B cell (primary cell): Measurements from ENCODE around the gene G6PD. TPM values are rescaled to one million over a fixed set of nuclear protein-coding genes. Genes with fewer than 3 reads are reported as not detected.

Experiments used
- ATAC-seq: fragments of 200-7000 bp; cut with Tn5 transposase; one replicate; pipeline ENCODE4 v1.10.0; 2021; ENCODE audit warnings: low read depth, mild to moderate bottlenecking, moderate number of reproducible peaks, moderate library complexity
- CTCF ChIA-PET: fragments of 350-600 bp; sonication (Branson Sonifier 250); formaldehyde crosslinking; loops from one replicate; lab custom pipeline; 2021; ENCODE audit warnings: antibody characterized with exemption, inconsistent platforms; lab: Charles Lee
- POLR2A ChIA-PET: fragments of 350-600 bp; sonication (Branson Sonifier 250); formaldehyde crosslinking; loops from one replicate; lab custom pipeline; 2021; ENCODE audit warnings: antibody characterized with exemption; lab: Charles Lee
- DNase-seq: peaks from one replicate; pipeline ENCODE4 v3.0.0; 2013
- H2AFZ ChIP-seq: 2 replicates; pipeline ENCODE4 v1.6.1; 2012; ENCODE audit warnings: mild to moderate bottlenecking, low read depth, low read length; ENCODE audit not compliant: insufficient read depth, poor library complexity, severe bottlenecking
- H3K27ac ChIP-seq, 2 donors: 1 replicate in 1 of 2; 2 replicates in 1 of 2; pipeline ENCODE4 v1.5.1; 2012 to 2013; ENCODE audit warnings: low read length in 2 of 2, mild to moderate bottlenecking in 2 of 2, moderate library complexity in 1 of 2
- H3K27me3 ChIP-seq, 4 experiments: fragments of 200-600 bp in 1 of 4; sonication (generic) in 1 of 4; replicated peaks in 1 of 4; 1 replicate in 2 of 4; 2 replicates in 2 of 4; pipeline versions ENCODE4 v1.6.1 to v1.7.0; 2013 to 2016; ENCODE audit warnings: low read length in 3 of 4, mild to moderate bottlenecking in 2 of 4, mixed read lengths in 1 of 4, moderate library complexity in 1 of 4; ENCODE audit not compliant: insufficient read depth in 4 of 4, control insufficient read depth in 3 of 4; ENCODE audit errors: control extremely low read depth in 1 of 4
- H3K36me3 ChIP-seq, 2 experiments: replicated peaks in 1 of 2; 1 replicate in 1 of 2; 2 replicates in 1 of 2; pipeline versions ENCODE4 v1.6.1 to v1.7.1; 2013; ENCODE audit warnings: low read length in 1 of 2; ENCODE audit not compliant: insufficient read depth in 2 of 2, control insufficient read depth in 1 of 2; ENCODE audit errors: control extremely low read depth in 1 of 2, extremely low read depth in 1 of 2
- H3K4me1 ChIP-seq, 2 donors: fragments of 200-600 bp in 1 of 2; sonication (generic) in 1 of 2; 1 replicate in 1 of 2; 2 replicates in 1 of 2; pipeline versions ENCODE4 v1.5.1 to v1.6.1; 2013 to 2017; ENCODE audit warnings: low read length in 2 of 2; ENCODE audit not compliant: control insufficient read depth in 2 of 2, insufficient read depth in 2 of 2
- H3K4me2 ChIP-seq: replicated peaks from 2 replicates; pipeline ENCODE3; 2012; ENCODE audit warnings: mild to moderate bottlenecking, low read depth, low read length; ENCODE audit not compliant: poor library complexity, severe bottlenecking
- H3K4me3 ChIP-seq, 5 experiments: fragments of 200-600 bp in 1 of 5; sonication (generic) in 1 of 5; 1 replicate in 3 of 5; 2 replicates in 2 of 5; pipeline versions ENCODE4 v1.5.1 to v1.7.0; 2011 to 2016; ENCODE audit warnings: low read length in 4 of 5, mild to moderate bottlenecking in 4 of 5, low read depth in 2 of 5, control low read depth in 1 of 5, moderate library complexity in 1 of 5; ENCODE audit not compliant: insufficient read depth in 1 of 5; ENCODE audit errors: control extremely low read depth in 1 of 5, extremely low read depth in 1 of 5
- H3K79me2 ChIP-seq: fragments of 200-600 bp; sonication (generic); one replicate; pipeline ENCODE4 v1.6.0; 2016; ENCODE audit warnings: low read length; ENCODE audit not compliant: control insufficient read depth, insufficient read depth
- H3K9ac ChIP-seq: fragments of 200-600 bp; sonication (generic); 2 replicates; pipeline ENCODE4 v1.6.1; 2017; ENCODE audit warnings: mild to moderate bottlenecking, low read length, moderate library complexity
- H3K9me3 ChIP-seq, 3 donors: one replicate each; pipeline versions ENCODE4 v1.6.1 to v1.7.1; 2013; ENCODE audit warnings: low read length in 2 of 3; ENCODE audit not compliant: control insufficient read depth in 2 of 3, insufficient read depth in 1 of 3; ENCODE audit errors: control extremely low read depth in 1 of 3
- H4K20me1 ChIP-seq: 2 replicates; pipeline ENCODE4 v1.6.0; 2012; ENCODE audit warnings: mild to moderate bottlenecking, low read length; ENCODE audit not compliant: insufficient read depth, control insufficient read depth, poor library complexity, severe bottlenecking
- H3K27ac Mint-ChIP-seq: one replicate; pipeline ENCODE4 v1.8.0; 2021; ENCODE audit warnings: mixed read lengths
- H3K27me3 Mint-ChIP-seq: one replicate; pipeline ENCODE4 v1.8.0; 2021; ENCODE audit warnings: mixed read lengths
- H3K4me1 Mint-ChIP-seq: one replicate; pipeline ENCODE4 v1.8.0; 2021; ENCODE audit warnings: mixed read lengths
- H3K4me3 Mint-ChIP-seq: one replicate; pipeline ENCODE4 v1.8.0; 2021; ENCODE audit warnings: mixed read lengths
- H3K9me3 Mint-ChIP-seq: one replicate; pipeline ENCODE4 v1.8.0; 2022; ENCODE audit warnings: mixed read lengths; ENCODE audit not compliant: insufficient read depth
- EZH2 ChIP-seq: IDR thresholded peaks from 2 replicates; pipeline ENCODE4 v1.6.1; 2012; ENCODE audit warnings: borderline replicate concordance, low read depth, mild to moderate bottlenecking, moderate library complexity, low read length; ENCODE audit not compliant: insufficient read depth, poor library complexity, severe bottlenecking
- WGBS: methylation state at CpG from one replicate; pipeline ENCODE4 v1.1.5; 2013; ENCODE audit warnings: missing lambda C conversion rate; ENCODE audit not compliant: insufficient coverage; 5-methylcytosine and 5-hydroxymethylcytosine counted together
- intact Hi-C: fragments of 100-400 bp; cut with micrococcal nuclease; formaldehyde crosslinking; loops from one replicate; pipeline ENCODE4 v1.10.0; 2022
- polyA plus RNA-seq: library from polyadenylated mRNA; depleted of rRNA; stranded (reverse); fragments of >200 nt; gene quantifications from 2 replicates; pipeline ENCODE4 v1.2.3, GENCODE V29; 2012
- total RNA-seq, 2 donors: library from RNA; stranded (reverse); fragments of 120-200 nt in 1 of 2; gene quantifications; 1 replicate in 1 of 2; 2 replicates in 1 of 2; pipeline versions ENCODE4 v1.2.3 to v1.2.4, GENCODE V29; 2013 to 2022
- TF ChIP-seq, protein P1 (sequence below): fragments of 200-600 bp; IDR thresholded peaks from one replicate; pipeline ENCODE4 v1.8.0; 2022; ENCODE audit warnings: antibody characterized with exemption, mild to moderate bottlenecking

The G6PD gene
- total and polyA plus RNA-seq, 2 donors (not counting 1 experiment from before 2014, with no cell fraction given), result 61.2 to 64.4 TPM

DNA sequence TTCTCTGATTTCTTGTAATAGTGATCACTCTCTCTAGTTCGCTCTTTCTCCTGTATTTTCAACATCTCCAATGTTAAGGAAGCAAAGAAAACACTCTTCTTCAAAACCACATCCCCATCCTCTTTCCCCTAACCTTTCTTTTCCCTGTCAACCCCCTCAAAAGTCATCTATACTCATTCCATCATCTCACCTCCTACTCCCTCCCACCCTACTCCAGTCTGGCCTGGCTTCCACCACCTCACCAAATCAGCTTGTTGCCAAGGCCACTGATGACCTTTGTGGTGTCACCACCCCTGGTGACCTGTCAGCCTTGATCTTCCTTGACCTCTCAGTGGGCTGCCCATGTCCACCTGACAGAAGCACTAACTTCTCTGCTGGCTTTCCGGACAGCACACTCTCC, 32.9 kb downstream of the G6PD start:
- WGBS, result 100% methylated on average over 1 of the region's 2 CpGs
- CTCF ChIA-PET, result interaction anchor here (1.2 to 1.3 kb wide), 2 partner anchors 23 to 115 kb away, joined by 3 to 4 read pairs; partner anchors contain the start of gene SLC10A3
- H3K27ac ChIP-seq, result no peak overlapping the region

GRCh38 chrX:154512879-154513553, 33.6 kb downstream of the G6PD start:
- H2AFZ ChIP-seq, result no peak overlapping the region
- ChIA-PET POLR2A (interaction anchor here (0.7 kb wide), 1 partner anchor 21 kb away, joined by 3 read pairs; no protein-coding TSS in a partner anchor), CTCF (interaction anchor here (1.2 to 1.3 kb wide), 2 partner anchors 22 to 114 kb away, joined by 3 to 4 read pairs; partner anchors contain the start of gene SLC10A3)
- no peaks in the 10 kb centered on the region for H3K27me3 ChIP-seq
- no peak overlapping the region for H3K4me3 ChIP-seq
- peaks cover 0 to 15% of the 10 kb centered on the region in 2 experiments for H3K36me3 ChIP-seq
- peaks cover 4 to 23% of the 10 kb centered on the region in 2 donors for H3K4me1 ChIP-seq
- WGBS, result 100% methylated on average over 10 of the region's 16 CpGs
- H4K20me1 ChIP-seq, result no peaks in the 10 kb centered on the region
- H3K4me1 Mint-ChIP-seq, result peaks cover 20% of the 10 kb centered on the region
- no peak overlapping the region for H3K9ac ChIP-seq
- H3K9me3 Mint-ChIP-seq, result no peaks in the 10 kb centered on the region
- H3K27ac Mint-ChIP-seq, result no peak overlapping the region
- no peak overlapping the region for H3K4me3 Mint-ChIP-seq
- TF ChIP-seq EZH2, result no peak
- TF ChIP-seq, protein P1, sequence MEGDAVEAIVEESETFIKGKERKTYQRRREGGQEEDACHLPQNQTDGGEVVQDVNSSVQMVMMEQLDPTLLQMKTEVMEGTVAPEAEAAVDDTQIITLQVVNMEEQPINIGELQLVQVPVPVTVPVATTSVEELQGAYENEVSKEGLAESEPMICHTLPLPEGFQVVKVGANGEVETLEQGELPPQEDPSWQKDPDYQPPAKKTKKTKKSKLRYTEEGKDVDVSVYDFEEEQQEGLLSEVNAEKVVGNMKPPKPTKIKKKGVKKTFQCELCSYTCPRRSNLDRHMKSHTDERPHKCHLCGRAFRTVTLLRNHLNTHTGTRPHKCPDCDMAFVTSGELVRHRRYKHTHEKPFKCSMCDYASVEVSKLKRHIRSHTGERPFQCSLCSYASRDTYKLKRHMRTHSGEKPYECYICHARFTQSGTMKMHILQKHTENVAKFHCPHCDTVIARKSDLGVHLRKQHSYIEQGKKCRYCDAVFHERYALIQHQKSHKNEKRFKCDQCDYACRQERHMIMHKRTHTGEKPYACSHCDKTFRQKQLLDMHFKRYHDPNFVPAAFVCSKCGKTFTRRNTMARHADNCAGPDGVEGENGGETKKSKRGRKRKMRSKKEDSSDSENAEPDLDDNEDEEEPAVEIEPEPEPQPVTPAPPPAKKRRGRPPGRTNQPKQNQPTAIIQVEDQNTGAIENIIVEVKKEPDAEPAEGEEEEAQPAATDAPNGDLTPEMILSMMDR, result no peak
- no peak overlapping the region for H3K4me2 ChIP-seq
- no peak overlapping the region for H3K27ac ChIP-seq
- DNase-seq (no peak), ATAC-seq (no peak)
- peaks cover 6% of the 10 kb centered on the region for H3K79me2 ChIP-seq
- H3K27me3 Mint-ChIP-seq, result no peaks in the 10 kb centered on the region
- H3K9me3 ChIP-seq, result peaks cover 0 to 3% (median 0%) of the 10 kb centered on the region in 3 donors
- intact Hi-C loops, result no loop called here

More for the DNA sequence above, 32.9 kb downstream of the G6PD start:
- Histone ChIP-seq H3K4me2 (no peak overlapping the region), H2AFZ (no peak overlapping the region), H3K9me3 (peaks cover 0 to 3% (median 0%) of the 10 kb centered on the region in 3 donors), H3K27me3 (no peaks in the 10 kb centered on the region), H3K36me3 (peaks cover 0 to 11% of the 10 kb centered on the region in 2 experiments), H3K79me2 (peaks cover 6% of the 10 kb centered on the region), H3K4me1 (peaks cover 4 to 23% of the 10 kb centered on the region in 2 donors), H3K9ac (no peak overlapping the region), H3K4me3 (no peak overlapping the region), H4K20me1 (no peaks in the 10 kb centered on the region)
- ATAC-seq, result no peak
- Mint-ChIP-seq H3K4me1 (peaks cover 20% of the 10 kb centered on the region), H3K27ac (no peak overlapping the region), H3K4me3 (peak overlapping the region; percentile 57), H3K9me3 (no peaks in the 10 kb centered on the region), H3K27me3 (no peaks in the 10 kb centered on the region)
- TF ChIP-seq, protein P1, result no peak
- no peak for TF ChIP-seq EZH2
- POLR2A ChIA-PET, result interaction anchor here (0.7 kb wide), 1 partner anchor 22 kb away, joined by 3 read pairs; no protein-coding TSS in a partner anchor
- intact Hi-C loops, result no loop called here
- DNase-seq, result no peak
